DOHH2 (cell line): ENCODE data around the gene MAGEA9B.

ENCODE experiments used
- H3F3A ChIP-seq: fragments of 200-600 bp; sonication (generic), shearing (Covaris generic); 2 replicates; pipeline ENCODE4 v1.6.0; 2016; ENCODE audit warnings: antibody characterized with exemption, mild to moderate bottlenecking; ENCODE audit not compliant: control insufficient read depth, insufficient read depth
- H3K27ac ChIP-seq: fragments of 200-600 bp; sonication (generic); 2 replicates; pipeline ENCODE4 v1.5.1; 2014; ENCODE audit warnings: low read depth, mild to moderate bottlenecking, low read length, moderate library complexity
- H3K27me3 ChIP-seq: fragments of 200-600 bp; sonication (generic); 2 replicates; pipeline ENCODE4 v1.6.1; 2014; ENCODE audit warnings: mild to moderate bottlenecking, low read length, mixed read lengths; ENCODE audit not compliant: control insufficient read depth
- H3K36me3 ChIP-seq: fragments of 200-600 bp; sonication (generic); 2 replicates; pipeline ENCODE4 v1.6.1; 2014; ENCODE audit warnings: mild to moderate bottlenecking, low read length, moderate library complexity, mixed read lengths; ENCODE audit not compliant: control insufficient read depth
- H3K4me1 ChIP-seq: fragments of 200-600 bp; sonication (generic); 2 replicates; pipeline ENCODE4 v1.6.1; 2014; ENCODE audit warnings: mild to moderate bottlenecking, low read length, mixed read lengths; ENCODE audit not compliant: control insufficient read depth
- H3K4me2 ChIP-seq: fragments of 200-600 bp; sonication (generic); 2 replicates; pipeline ENCODE4 v1.6.0; 2014; ENCODE audit warnings: mild to moderate bottlenecking, low read length, moderate library complexity
- H3K4me3 ChIP-seq: fragments of 200-600 bp; sonication (generic); 2 replicates; pipeline ENCODE4 v1.5.1; 2014; ENCODE audit warnings: mild to moderate bottlenecking, low read length, mixed read lengths
- H3K79me2 ChIP-seq: fragments of 200-600 bp; sonication (generic); 2 replicates; pipeline ENCODE4 v1.6.1; 2014; ENCODE audit warnings: mild to moderate bottlenecking, low read length, mixed read lengths; ENCODE audit not compliant: control insufficient read depth
- H3K9me2 ChIP-seq: fragments of 200-600 bp; sonication (generic); replicated peaks from 2 replicates; pipeline ENCODE4 v1.6.1; 2014; ENCODE audit warnings: mild to moderate bottlenecking, low read length, mixed read lengths; ENCODE audit not compliant: control insufficient read depth
- H3K9me3 ChIP-seq: fragments of 200-600 bp; sonication (generic); 2 replicates; pipeline ENCODE4 v1.6.1; 2014; ENCODE audit warnings: antibody characterized with exemption, low read length, mixed read lengths; ENCODE audit not compliant: control insufficient read depth, insufficient read depth
- H4K20me1 ChIP-seq: fragments of 200-600 bp; sonication (generic); 2 replicates; pipeline ENCODE4 v1.6.0; 2014; ENCODE audit warnings: low read depth, mild to moderate bottlenecking, antibody characterized with exemption, low read length, moderate library complexity; ENCODE audit not compliant: control insufficient read depth, insufficient read depth
- CTCF ChIP-seq: fragments of 200-600 bp; sonication (generic); IDR thresholded peaks from one replicate; pipeline ENCODE4 v1.5.1; 2014; ENCODE audit warnings: antibody characterized with exemption, mild to moderate bottlenecking, low read depth, low read length; ENCODE audit not compliant: poor library complexity, severe bottlenecking
- EZH2phosphoT487 ChIP-seq: fragments of 200-600 bp; sonication (generic); IDR thresholded peaks from 2 replicates; pipeline ENCODE4 v1.6.1; 2017; ENCODE audit warnings: borderline replicate concordance, mild to moderate bottlenecking, antibody characterized with exemption, low read length, moderate library complexity, mixed read lengths

MAGEA9B gene

GRCh38 chrX:149571770-149572169, 15.5 kb downstream of the MAGEA9B start:
- no peaks in the 10 kb centered on the region for H3K36me3 ChIP-seq
- H3K4me1 ChIP-seq = no peaks in the 10 kb centered on the region
- no peaks in the 10 kb centered on the region for H3K79me2 ChIP-seq
- no peak for TF ChIP-seq CTCF
- no peak for TF ChIP-seq EZH2phosphoT487
- no peak overlapping the region for H3K27ac ChIP-seq
- no peaks in the 10 kb centered on the region for H3K9me2 ChIP-seq
- no peak overlapping the region for H3K4me2 ChIP-seq
- H3K9me3 ChIP-seq = no peaks in the 10 kb centered on the region
- H4K20me1 ChIP-seq = no peaks in the 10 kb centered on the region
- no peak overlapping the region for H3K4me3 ChIP-seq
- no peaks in the 10 kb centered on the region for H3K27me3 ChIP-seq
- H3F3A ChIP-seq = no peaks in the 10 kb centered on the region

GRCh38 chrX:149570668-149571067, 16.6 kb downstream of the MAGEA9B start:
- H3K9me3 ChIP-seq = no peaks in the 10 kb centered on the region
- no peak overlapping the region for H3K27ac ChIP-seq
- no peak for TF ChIP-seq EZH2phosphoT487
- TF ChIP-seq CTCF = no peak
- H3K36me3 ChIP-seq = no peaks in the 10 kb centered on the region
- H3K27me3 ChIP-seq = no peaks in the 10 kb centered on the region
- H3F3A ChIP-seq = no peaks in the 10 kb centered on the region
- no peak overlapping the region for H3K4me2 ChIP-seq
- no peaks in the 10 kb centered on the region for H3K9me2 ChIP-seq
- H3K79me2 ChIP-seq = no peaks in the 10 kb centered on the region
- no peak overlapping the region for H3K4me3 ChIP-seq
- H3K4me1 ChIP-seq = no peaks in the 10 kb centered on the region
- no peaks in the 10 kb centered on the region for H4K20me1 ChIP-seq

- Histone ChIP-seq H3K9me2 (no peaks in the 10 kb centered on the region), H3K27me3 (no peaks in the 10 kb centered on the region), H3K4me3 (no peak overlapping the region), H3K9me3 (no peaks in the 10 kb centered on the region), H3K4me1 (no peaks in the 10 kb centered on the region), H3K4me2 (no peak overlapping the region), H3K79me2 (no peaks in the 10 kb centered on the region), H4K20me1 (no peaks in the 10 kb centered on the region), H3F3A (no peaks in the 10 kb centered on the region), H3K27ac (no peak overlapping the region), H3K36me3 (no peaks in the 10 kb centered on the region)
- TF ChIP-seq CTCF (no peak), EZH2phosphoT487 (no peak)
Observed at GRCh38 chrX:149569770-149570169, 17.5 kb downstream of the MAGEA9B start.

GRCh38 chrX:149568701-149569296, 18.5 kb downstream of the MAGEA9B start:
- H3K4me1 ChIP-seq = no peaks in the 10 kb centered on the region

More at GRCh38 chrX:149568701-149569296, 18.5 kb downstream of the MAGEA9B start:
- Histone ChIP-seq H3F3A (no peaks in the 10 kb centered on the region), H3K9me3 (no peaks in the 10 kb centered on the region), H3K4me3 (no peak overlapping the region), H3K9me2 (no peaks in the 10 kb centered on the region), H3K27me3 (no peaks in the 10 kb centered on the region), H3K27ac (no peak overlapping the region), H3K4me2 (no peak overlapping the region), H3K36me3 (no peaks in the 10 kb centered on the region), H3K79me2 (no peaks in the 10 kb centered on the region), H4K20me1 (no peaks in the 10 kb centered on the region)
- no peak for TF ChIP-seq EZH2phosphoT487
- no peak for TF ChIP-seq CTCF
